SK-N-SH treated with all-trans-retinoic acid at 6 μM for 48 hours (cell line): Measurements from ENCODE around the gene CLHC1.

Experiments
- OSR1 ChIP-seq: fragments of 250-450 bp; sonication (Bioruptor Pico); IDR thresholded peaks from 2 replicates; pipeline ENCODE4 v1.8.0; 2022; ENCODE audit warnings: moderate library complexity, mild to moderate bottlenecking, inconsistent platforms
- PATZ1 ChIP-seq: fragments of 250-450 bp; sonication (Bioruptor Pico); IDR thresholded peaks from 2 replicates; pipeline ENCODE4 v1.8.0; 2020; ENCODE audit warnings: mild to moderate bottlenecking, moderate library complexity, borderline replicate concordance
- RARB ChIP-seq: fragments of 250-450 bp; sonication (Bioruptor Pico); IDR thresholded peaks from 2 replicates; pipeline ENCODE4 v1.8.0; 2021; ENCODE audit warnings: mild to moderate bottlenecking, moderate library complexity
- TCF4 ChIP-seq: fragments of 250-450 bp; sonication (Bioruptor Pico); IDR thresholded peaks from 2 replicates; pipeline ENCODE4 v1.8.0; 2021; ENCODE audit warnings: mild to moderate bottlenecking, moderate library complexity, borderline replicate concordance
- TOX ChIP-seq: fragments of 250-450 bp; sonication (Bioruptor Pico); IDR thresholded peaks from 2 replicates; pipeline ENCODE4 v1.8.0; 2021; ENCODE audit warnings: mild to moderate bottlenecking, moderate library complexity, borderline replicate concordance
- ZFP3 ChIP-seq: fragments of 250-450 bp; sonication (Bioruptor Pico); IDR thresholded peaks from 2 replicates; pipeline ENCODE4 v1.5.0; 2020; ENCODE audit warnings: mild to moderate bottlenecking, moderate library complexity
- ZFP30 ChIP-seq: fragments of 450-650 bp; formaldehyde crosslinking; IDR thresholded peaks from 2 replicates; pipeline ENCODE4 v1.5.0; 2022; ENCODE audit warnings: mild to moderate bottlenecking, moderate library complexity
- ZNF565 ChIP-seq: fragments of 450-650 bp; formaldehyde crosslinking; conservative IDR thresholded peaks from 2 replicates; pipeline ENCODE4 v1.5.0; 2020; ENCODE audit warnings: low read depth, mild to moderate bottlenecking, moderate library complexity
- ZNF70 ChIP-seq: fragments of 450-650 bp; formaldehyde crosslinking; IDR thresholded peaks from 2 replicates; pipeline ENCODE4 v1.5.0; 2020; ENCODE audit warnings: mild to moderate bottlenecking, moderate library complexity
- ZNF8 ChIP-seq: fragments of 450-650 bp; formaldehyde crosslinking; IDR thresholded peaks from 2 replicates; pipeline ENCODE4 v1.5.0; 2020; ENCODE audit warnings: mild to moderate bottlenecking, moderate library complexity
- TF ChIP-seq, protein P1 (sequence below): fragments of 250-450 bp; sonication (Bioruptor Pico); IDR thresholded peaks from 2 replicates; pipeline ENCODE4 v1.5.1; 2020; ENCODE audit warnings: low read depth, mild to moderate bottlenecking, moderate library complexity

DNA sequence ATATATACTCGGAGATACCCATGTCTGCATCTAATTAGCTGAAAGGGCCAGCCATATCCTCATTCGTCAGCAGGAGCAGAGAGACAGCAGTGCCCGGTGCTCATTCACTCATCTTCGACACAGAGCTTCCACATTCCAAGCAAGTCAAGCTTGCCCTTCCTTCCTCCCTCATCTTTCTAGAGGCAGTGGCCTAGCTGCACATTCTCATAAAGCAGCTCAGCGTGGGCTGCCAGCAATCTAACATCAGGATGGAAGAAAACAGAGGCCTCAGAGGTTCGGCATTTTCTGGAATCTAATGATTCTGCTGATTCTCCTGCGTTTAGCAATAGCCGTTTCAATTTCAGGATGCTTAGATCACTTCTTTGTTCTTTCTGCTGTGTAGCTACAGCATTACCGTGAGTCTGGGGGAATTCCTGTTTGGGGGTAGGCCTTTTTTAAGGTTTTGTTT is 68.8 kb downstream of the CLHC1 start:
- TF ChIP-seq ZFP3 (no peak), ZFP30 (CRISPR knock-in tag) (no peak), RARB (CRISPR knock-in tag) (no peak), OSR1 (CRISPR knock-in tag) (no peak), ZNF565 (CRISPR knock-in tag) (no peak), TCF4 (CRISPR knock-in tag) (no peak), ZNF8 (CRISPR knock-in tag) (no peak), ZNF70 (CRISPR knock-in tag) (no peak), TOX (no peak), PATZ1 (CRISPR knock-in tag) (no peak)
- TF ChIP-seq, protein P1, sequence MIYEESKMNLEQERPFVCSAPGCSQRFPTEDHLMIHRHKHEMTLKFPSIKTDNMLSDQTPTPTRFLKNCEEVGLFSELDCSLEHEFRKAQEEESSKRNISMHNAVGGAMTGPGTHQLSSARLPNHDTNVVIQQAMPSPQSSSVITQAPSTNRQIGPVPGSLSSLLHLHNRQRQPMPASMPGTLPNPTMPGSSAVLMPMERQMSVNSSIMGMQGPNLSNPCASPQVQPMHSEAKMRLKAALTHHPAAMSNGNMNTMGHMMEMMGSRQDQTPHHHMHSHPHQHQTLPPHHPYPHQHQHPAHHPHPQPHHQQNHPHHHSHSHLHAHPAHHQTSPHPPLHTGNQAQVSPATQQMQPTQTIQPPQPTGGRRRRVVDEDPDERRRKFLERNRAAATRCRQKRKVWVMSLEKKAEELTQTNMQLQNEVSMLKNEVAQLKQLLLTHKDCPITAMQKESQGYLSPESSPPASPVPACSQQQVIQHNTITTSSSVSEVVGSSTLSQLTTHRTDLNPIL (CRISPR knock-in tag): no peak
